IMR-90 (cell line): ENCODE data around the gene MTR.

Source experiments
- ELK1 ChIP-seq: fragments of 150-350 bp; IDR thresholded peaks from 2 replicates; pipeline ENCODE4 v1.6.1; 2016; ENCODE audit warnings: low read depth, mild to moderate bottlenecking, low read length, moderate library complexity, borderline replicate concordance
- TF ChIP-seq, protein P1 (sequence below): conservative IDR thresholded peaks from 2 replicates; pipeline ENCODE4 v1.5.1; 2012; ENCODE audit warnings: mild to moderate bottlenecking, low read depth, low read length, improper control_type of control experiment

GRCh38 chr1:236815941-236816340 lies 20.8 kb downstream of the MTR start:
- TF ChIP-seq ELK1: no peak
- TF ChIP-seq, protein P1, sequence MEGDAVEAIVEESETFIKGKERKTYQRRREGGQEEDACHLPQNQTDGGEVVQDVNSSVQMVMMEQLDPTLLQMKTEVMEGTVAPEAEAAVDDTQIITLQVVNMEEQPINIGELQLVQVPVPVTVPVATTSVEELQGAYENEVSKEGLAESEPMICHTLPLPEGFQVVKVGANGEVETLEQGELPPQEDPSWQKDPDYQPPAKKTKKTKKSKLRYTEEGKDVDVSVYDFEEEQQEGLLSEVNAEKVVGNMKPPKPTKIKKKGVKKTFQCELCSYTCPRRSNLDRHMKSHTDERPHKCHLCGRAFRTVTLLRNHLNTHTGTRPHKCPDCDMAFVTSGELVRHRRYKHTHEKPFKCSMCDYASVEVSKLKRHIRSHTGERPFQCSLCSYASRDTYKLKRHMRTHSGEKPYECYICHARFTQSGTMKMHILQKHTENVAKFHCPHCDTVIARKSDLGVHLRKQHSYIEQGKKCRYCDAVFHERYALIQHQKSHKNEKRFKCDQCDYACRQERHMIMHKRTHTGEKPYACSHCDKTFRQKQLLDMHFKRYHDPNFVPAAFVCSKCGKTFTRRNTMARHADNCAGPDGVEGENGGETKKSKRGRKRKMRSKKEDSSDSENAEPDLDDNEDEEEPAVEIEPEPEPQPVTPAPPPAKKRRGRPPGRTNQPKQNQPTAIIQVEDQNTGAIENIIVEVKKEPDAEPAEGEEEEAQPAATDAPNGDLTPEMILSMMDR: no peak
